K562 (cell line): ENCODE measurements around the gene ZNF331. TPM values are rescaled to one million over a fixed set of nuclear protein-coding genes. Genes with fewer than 3 reads are reported as not detected.
A peak's percentile ranks its signal among the peaks of the same experiment; 100 is the strongest.

Experiments
- ATAC-seq: fragments of 200-7000 bp; cut with Tn5 transposase; 3 replicates; pipeline ENCODE4 v1.9.1; 2020; ENCODE audit warnings: moderate library complexity
- BruUV-seq: library from RNA; stranded (reverse); fragments of 400-500 nt; replicated peaks from 2 replicates; lab custom pipeline; 2021; lab: Mats Ljungman, UMichigan
- CTCF ChIA-PET: fragments of 300-600 bp; formaldehyde crosslinking; extraction: SDS; loops from one replicate; lab custom pipeline; 2021; ENCODE audit warnings: low intra/inter-chr PET ratio; lab: Yijun Ruan, JAX
- POLR2A ChIA-PET: fragments of 300-600, 350-650 bp; sonication (Branson Sonifier 250); formaldehyde crosslinking; extraction: SDS; loops from one replicate; lab custom pipeline; 2021; ENCODE audit warnings: antibody characterized with exemption, inconsistent platforms; lab: Yijun Ruan, JAX
- DNase-seq, 4 experiments: peaks; one replicate each; pipeline versions ENCODE4 v3.0.0 to v3.0.0-alpha.2; 2011 to 2018; ENCODE audit warnings: low spot score in 3 of 4, mixed read lengths in 3 of 4; ENCODE audit errors: extremely low read depth in 1 of 4
- FAIRE-seq: peaks from 2 replicates; lab custom pipeline; 2011; peaks lifted over from hg19 to GRCh38; lab: Jason Lieb, UNC
- H2AFZ ChIP-seq: 2 replicates; pipeline ENCODE4 v1.6.0; 2011; ENCODE audit warnings: low read depth, low read length, control low read depth, inconsistent platforms
- H3K27ac ChIP-seq: fragments of 200-600 bp; 3 replicates; pipeline ENCODE4 v1.8.0; 2011; ENCODE audit warnings: low read depth, mild to moderate bottlenecking, control low read depth, inconsistent platforms, low read length, moderate library complexity, mixed read lengths; ENCODE audit errors: extremely low read depth
- H3K27me3 ChIP-seq, 2 experiments: fragments of 300-600 bp in 1 of 2; 2 replicates in 1 of 2; 3 replicates in 1 of 2; pipeline versions ENCODE4 v1.6.0 to v1.8.0; 2011; ENCODE audit warnings: inconsistent platforms in 2 of 2, low read length in 2 of 2, mild to moderate bottlenecking in 1 of 2, mixed read lengths in 1 of 2, moderate library complexity in 1 of 2; ENCODE audit not compliant: control insufficient read depth in 2 of 2, insufficient read depth in 2 of 2
- H3K36me3 ChIP-seq: fragments of 300-600 bp; 3 replicates; pipeline ENCODE4 v1.8.0; 2011; ENCODE audit warnings: mild to moderate bottlenecking, low read length, inconsistent platforms; ENCODE audit not compliant: control insufficient read depth, insufficient read depth
- H3K4me1 ChIP-seq, 2 experiments: fragments of 200-600 bp in 1 of 2; replicated peaks in 1 of 2; 2 replicates in 1 of 2; 3 replicates in 1 of 2; pipeline versions ENCODE4 v1.5.1 to v1.8.0; 2011; ENCODE audit warnings: inconsistent platforms in 2 of 2, low read length in 2 of 2, mild to moderate bottlenecking in 1 of 2, mixed read lengths in 1 of 2, moderate library complexity in 1 of 2; ENCODE audit not compliant: control insufficient read depth in 2 of 2, insufficient read depth in 2 of 2
- H3K4me2 ChIP-seq: 2 replicates; pipeline ENCODE4 v1.6.1; 2011; ENCODE audit warnings: low read length, control low read depth, inconsistent platforms, mixed read lengths; ENCODE audit not compliant: insufficient read depth
- H3K4me3 ChIP-seq: fragments of 200-600 bp; sonication (generic), shearing (Covaris generic); 2 replicates; pipeline ENCODE4 v1.5.1; 2016; ENCODE audit warnings: control low read depth, inconsistent platforms
- H3K79me2 ChIP-seq: fragments of 200-600 bp; 3 replicates; pipeline ENCODE4 v1.8.0; 2011; ENCODE audit warnings: low read length, inconsistent platforms; ENCODE audit not compliant: control insufficient read depth, insufficient read depth
- H3K9ac ChIP-seq, 2 experiments: 2 replicates each; pipeline versions ENCODE4 v1.6.0 to v1.6.1; 2011; ENCODE audit warnings: low read depth in 2 of 2, low read length in 2 of 2, control low read depth in 1 of 2, inconsistent platforms in 1 of 2, mild to moderate bottlenecking in 1 of 2, mixed read lengths in 1 of 2; ENCODE audit not compliant: insufficient read depth in 1 of 2
- H3K9me1 ChIP-seq: one replicate; pipeline ENCODE4 v1.6.0; 2011; ENCODE audit warnings: inconsistent platforms, mild to moderate bottlenecking, low read length, moderate library complexity; ENCODE audit not compliant: control insufficient read depth, insufficient read depth
- H3K9me3 ChIP-seq: replicated peaks from 2 replicates; pipeline ENCODE4 v1.5.1; 2011; ENCODE audit warnings: low read depth, low read length, inconsistent platforms; ENCODE audit not compliant: control insufficient read depth, insufficient read depth
- H4K20me1 ChIP-seq: replicated peaks from 2 replicates; pipeline ENCODE4 v1.6.1; 2011; ENCODE audit warnings: low read length, inconsistent platforms, mixed read lengths; ENCODE audit not compliant: control insufficient read depth, insufficient read depth
- ATF4 ChIP-seq: fragments of 450-650 bp; formaldehyde crosslinking; IDR thresholded peaks from 2 replicates; pipeline ENCODE4 v1.4.0; 2022; ENCODE audit warnings: mild to moderate bottlenecking, moderate library complexity
- CBX2 ChIP-seq: fragments of 200-600 bp; sonication (generic); IDR thresholded peaks from one replicate; pipeline ENCODE4 v1.6.1; 2012; ENCODE audit warnings: mild to moderate bottlenecking, low read length, inconsistent platforms; ENCODE audit not compliant: insufficient read depth, poor library complexity, severe bottlenecking
- GTF2A2 ChIP-seq: IDR thresholded peaks from 2 replicates; pipeline ENCODE4 v1.6.1; 2016; ENCODE audit warnings: mild to moderate bottlenecking, missing genetic modification characterization, missing compliant biosample characterization
- NFIC ChIP-seq: fragments of 450-650 bp; IDR thresholded peaks from 2 replicates; pipeline ENCODE4 v1.6.1; 2017; ENCODE audit warnings: mild to moderate bottlenecking, inconsistent platforms
- TBP ChIP-seq: optimal IDR thresholded peaks from 2 replicates; pipeline ENCODE3; 2011; ENCODE audit warnings: low read depth, low read length, improper control_type of control experiment
- ZBTB34 ChIP-seq: fragments of 250-450 bp; sonication (Bioruptor Pico); IDR thresholded peaks from 2 replicates; pipeline ENCODE4 v1.8.0; 2021; ENCODE audit warnings: mild to moderate bottlenecking, moderate library complexity
- WGBS: fragments of 100-300 bp; shearing (Covaris generic); methylation state at CpG from one replicate; pipeline ENCODE4 v1.1.6; 2016; ENCODE audit warnings: low coverage, mixed read lengths; ENCODE audit not compliant: insufficient coverage; ENCODE audit errors: missing lambda C conversion rate; 5-methylcytosine and 5-hydroxymethylcytosine counted together
- in situ Hi-C: fragments of 300-500 bp; cut with MboI; formaldehyde crosslinking; loops from 4 replicates; pipeline ENCODE4 v1.15.0; 2018; ENCODE audit warnings: inconsistent platforms, mixed read lengths
- intact Hi-C: fragments of 100-400 bp; cut with micrococcal nuclease; formaldehyde crosslinking; loops from 2 replicates; pipeline ENCODE4 v1.14.2; 2022
- polyA plus RNA-seq, 8 experiments: library from polyadenylated mRNA; depleted of rRNA in 4 of 8; stranded (reverse) in 5 of 8; unstranded in 3 of 8; fragments of >200 nt; fragmentation: Nextera tagmentation in 2 of 8; fragmentation: Illumina TruSeq in 1 of 8; extraction: Ambion mirVana in 2 of 8; extraction: Trizol in 1 of 8; gene quantifications; 2 replicates each; pipeline versions ENCODE4 v1.2.1 to v1.2.3, GENCODE V29; 2011 to 2014; ENCODE audit warnings: inconsistent platforms in 1 of 8, missing spikeins in 1 of 8
- total RNA-seq, 7 experiments: library from RNA; depleted of rRNA in 6 of 7; stranded (reverse); fragments of >200 nt in 6 of 7; fragmentation: Illumina TruSeq in 2 of 7; extraction: Trizol in 2 of 7; gene quantifications; 2 replicates each; pipeline versions ENCODE4 v1.2.1 to v1.2.3, GENCODE V29; 2011 to 2021; ENCODE audit warnings: low replicate concordance in 1 of 7

Gene ZNF331
- total and polyA plus RNA-seq, 9 of the 15 experiments (the other 6 are each of a cell fraction or from before 2014, with no cell fraction given) = 0.23 to 2.7 (median 0.76) TPM

- no peak for DNase-seq
These were observed 19.2 kb upstream of the ZNF331 start for GRCh38 chr19:53518716-53519115.

GRCh38 chr19:53519446-53519845 lies 18.5 kb upstream of the ZNF331 start:
- H3K4me1 ChIP-seq = peaks cover 6 to 9% of the 10 kb centered on the region in 2 experiments; a peak in 2 of 5 replicates
- H3K4me3 ChIP-seq = no peak overlapping the region
- H2AFZ ChIP-seq = no peak overlapping the region
- H4K20me1 ChIP-seq = no peaks in the 10 kb centered on the region
- no peak for ATAC-seq
- in situ Hi-C loops = no loop called here
- TF ChIP-seq ZBTB34 (CRISPR knock-in tag) (no peak), NFIC (peak; percentile 69), CBX2 (no peak)
- intact Hi-C loops = loop anchor here (10.0 kb wide), 1 partner anchor 225 kb away; no protein-coding TSS in a partner anchor
- no peaks in the 10 kb centered on the region for H3K79me2 ChIP-seq
- H3K9ac ChIP-seq = no peak overlapping the region
- POLR2A ChIA-PET = no interaction called here
- H3K27me3 ChIP-seq = peaks cover 0 to 5% of the 10 kb centered on the region in 2 experiments; a peak in 1 of 5 replicates
- H3K36me3 ChIP-seq = no peaks in the 10 kb centered on the region
- H3K9me3 ChIP-seq = peaks cover 12% of the 10 kb centered on the region
- no peak overlapping the region for H3K27ac ChIP-seq
- 12% methylated on average over 6 of the region's 7 CpGs for WGBS
- no peaks in the 10 kb centered on the region for H3K9me1 ChIP-seq
- CTCF ChIA-PET = no interaction called here
- H3K4me2 ChIP-seq = no peak overlapping the region
- no TSS peak for BruUV-seq
- FAIRE-seq = no peak
- DNase-seq = no peak

More at GRCh38 chr19:53518716-53519115, 19.2 kb upstream of the ZNF331 start:
- no peak overlapping the region for H3K4me3 ChIP-seq
- ChIA-PET POLR2A (no interaction called here), CTCF (no interaction called here)
- no peak overlapping the region for H2AFZ ChIP-seq
- H3K9me1 ChIP-seq = no peaks in the 10 kb centered on the region
- H3K27me3 ChIP-seq = peaks cover 0 to 5% of the 10 kb centered on the region in 2 experiments; a peak in 1 of 5 replicates
- H3K4me2 ChIP-seq = no peak overlapping the region
- no peak for FAIRE-seq
- TF ChIP-seq GTF2A2 (tag) (0 out of 2 replicates have a peak, but pooled peaks have one; percentile 37), ATF4 (CRISPR knock-in tag) (no peak), TBP (no peak)
- H3K9me3 ChIP-seq = peaks cover 12% of the 10 kb centered on the region
- H3K9ac ChIP-seq = no peak overlapping the region
- BruUV-seq = no TSS peak
- no peak for ATAC-seq
- H3K79me2 ChIP-seq = no peaks in the 10 kb centered on the region
- 0% methylated on average over 1 of the region's 1 CpG for WGBS
- intact Hi-C loops (loop anchor here (10.0 kb wide), 1 partner anchor 226 kb away; no protein-coding TSS in a partner anchor), in situ Hi-C loops (no loop called here)
- H3K36me3 ChIP-seq = no peaks in the 10 kb centered on the region
- peaks cover 6 to 9% of the 10 kb centered on the region in 2 experiments; a peak in 2 of 5 replicates for H3K4me1 ChIP-seq
- no peak overlapping the region for H3K27ac ChIP-seq
- no peaks in the 10 kb centered on the region for H4K20me1 ChIP-seq
